Mesenteric fat pad (tissue), 1 donor: ENCODE measurements around the gene TNNT3. TPM values are rescaled to one million over a fixed set of nuclear protein-coding genes. Genes with fewer than 3 reads are reported as not detected.

Source experiments
- DNase-seq: peaks from one replicate; pipeline ENCODE4 v3.0.0-alpha.2; 2020; ENCODE audit warnings: low spot score
- microRNA-seq: library from miRNA; unstranded; fragments of <30 nt; microRNA quantifications from one replicate; pipeline ENCODE4 v1.2.0, GENCODE V29; 2020; ENCODE audit warnings: borderline number of aligned reads
- total RNA-seq: library from RNA; stranded (reverse); fragmentation: NEBNext Ultra II Directional; extraction: Animal tissue kit (Norgen Biotek cat#: 25700); gene quantifications from one replicate; pipeline ENCODE4 v1.2.1, GENCODE V29; 2021
- donor health status: DM: yes; HTN: yes; CAD: no.

Gene TNNT3
- total RNA-seq, 1 donor from 2014 or later: 22.9 TPM

DNA sequence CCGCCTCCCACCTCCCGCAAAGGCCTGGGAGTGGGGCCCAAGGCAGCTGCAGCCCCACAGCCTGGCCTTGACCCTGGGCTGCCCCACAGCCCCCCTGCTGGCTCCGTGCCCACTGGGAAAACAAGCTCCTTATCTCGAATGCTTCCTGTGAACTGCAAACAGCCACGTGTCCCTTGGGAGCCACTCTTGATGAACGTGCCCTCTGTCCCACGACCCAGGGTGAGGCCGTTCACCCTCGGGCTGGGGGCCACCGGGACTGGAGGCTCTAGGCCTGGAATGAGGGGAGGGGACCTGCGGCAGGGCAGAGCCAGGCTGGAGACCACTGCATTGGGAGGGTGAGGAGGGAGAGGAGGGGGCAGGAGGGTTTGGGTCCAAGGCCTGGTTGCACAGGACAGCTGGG lies 68.7 kb downstream of the TNNT3 start:
- no peak for DNase-seq

Small RNA genes lying within 50 kb of the gene (microRNA-seq; reads per million reads assigned to microRNA genes)
- not detected for gene MIR7847

Other genes with a start within 250 kb of the TNNT3 start
- gene KRTAP5-6, start 222.5 kb upstream of the TNNT3 start, total RNA-seq: not detected
- 1.5 TPM for gene IFITM10, start 169.1 kb upstream of the TNNT3 start, total RNA-seq
- 940 TPM for gene CTSD, start 155.8 kb upstream of the TNNT3 start, total RNA-seq
- not detected for gene SYT8, start 84.7 kb upstream of the TNNT3 start, total RNA-seq
- gene TNNI2, start 80.7 kb upstream of the TNNT3 start, total RNA-seq: 0.64 TPM
- 46.4 TPM for gene LSP1, start 66.6 kb upstream of the TNNT3 start, total RNA-seq
- not detected for gene PRR33, start 27.8 kb upstream of the TNNT3 start, total RNA-seq
- 26.0 TPM for gene MRPL23, start 27.6 kb downstream of the TNNT3 start, total RNA-seq
- 292 TPM for gene H19, start 78.1 kb downstream of the TNNT3 start, total RNA-seq
- 148 TPM for gene IGF2, start 219.7 kb downstream of the TNNT3 start, total RNA-seq
- 0.74 TPM for gene INS, start 241.5 kb downstream of the TNNT3 start, total RNA-seq